Measurements from ENCODE around the gene ALPI. TPM values are rescaled to one million over a fixed set of nuclear protein-coding genes. Genes with fewer than 3 reads are reported as not detected.

Gene ALPI
- total RNA-seq, 1 experiment from 2014 or later = not detected

DNA sequence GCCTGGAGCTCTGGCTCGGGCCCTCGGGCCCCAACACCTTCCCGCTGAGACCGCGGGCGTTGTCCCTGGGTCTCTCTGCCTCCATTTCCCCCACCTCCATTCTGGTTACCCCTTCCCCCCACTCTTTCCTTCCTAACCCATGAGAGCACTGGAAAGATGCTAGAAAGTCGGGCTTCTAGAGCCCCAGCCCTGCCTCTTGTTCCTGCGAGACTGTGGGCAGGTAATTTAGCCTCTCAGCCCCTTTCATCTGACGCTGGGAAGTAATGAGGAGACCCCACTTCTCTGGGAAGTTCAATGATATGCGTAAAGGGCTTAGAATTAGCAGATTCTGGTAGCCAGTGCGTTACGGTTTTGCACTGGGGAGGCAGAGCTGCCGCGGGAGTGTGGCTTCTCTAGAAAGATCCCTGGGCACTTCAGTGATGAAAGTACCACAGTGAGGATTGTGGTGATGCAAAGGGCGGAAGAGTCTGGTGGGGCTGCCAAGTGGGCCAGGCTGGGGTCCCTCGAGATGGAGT lies 47.9 kb downstream of the ALPI start:
- in situ Hi-C loops (cut with HindIII; ENCODE audit: low pct_unique_long_range_greater_than_20kb, low sequenced_read_pairs) = no loop called here
- ChIA-PET CTCF (no interaction called here), POLR2A (no interaction called here)
- Histone ChIP-seq H3K9me3 (ENCODE audit: control insufficient read depth, insufficient read depth, low read depth, low read length) (no peaks in the 10 kb centered on the region), H3K4me1 (ENCODE audit: control insufficient read depth, insufficient read depth, low read length) (no peaks in the 10 kb centered on the region; the same call in 1 of the 2 replicates), H3K27me3 (ENCODE audit: control insufficient read depth, insufficient read depth, low read length) (peaks cover 3% of the 10 kb centered on the region; the same call in 1 of the 2 replicates), H3K4me3 (ENCODE audit: low read depth in 2 of 2, low read length in 2 of 2) (no peak overlapping the region), H3K36me3 (ENCODE audit: control insufficient read depth, insufficient read depth, low read length) (no peaks in the 10 kb centered on the region), H3K27ac (ENCODE audit: low read length) (no peak overlapping the region)
- intact Hi-C loops (cut with micrococcal nuclease; ENCODE audit: unreplicated experiment) = no loop called here
- BruUV-seq (replicated peaks) = no TSS peak
- DNase-seq (ENCODE audit: low read depth, low spot score) (no peak), ATAC-seq (no peak)
- TF ChIP-seq POLR2AphosphoS5 (IDR thresholded peaks at IDR 0.05; ENCODE audit: low read depth, low read length) (no peak), CTCF (IDR thresholded peaks at IDR 0.05) (no peak), TCF7L2 (IDR thresholded peaks at IDR 0.05; ENCODE audit: low read depth, low read length) (no peak), REST (IDR thresholded peaks at IDR 0.05; ENCODE audit: insufficient read depth in 1 of 2, low read depth in 2 of 2, low read length in 1 of 2) (no peak), SIN3A (IDR thresholded peaks at IDR 0.05; ENCODE audit: borderline replicate concordance, insufficient read depth, low read depth, low read length) (no peak)

DNA sequence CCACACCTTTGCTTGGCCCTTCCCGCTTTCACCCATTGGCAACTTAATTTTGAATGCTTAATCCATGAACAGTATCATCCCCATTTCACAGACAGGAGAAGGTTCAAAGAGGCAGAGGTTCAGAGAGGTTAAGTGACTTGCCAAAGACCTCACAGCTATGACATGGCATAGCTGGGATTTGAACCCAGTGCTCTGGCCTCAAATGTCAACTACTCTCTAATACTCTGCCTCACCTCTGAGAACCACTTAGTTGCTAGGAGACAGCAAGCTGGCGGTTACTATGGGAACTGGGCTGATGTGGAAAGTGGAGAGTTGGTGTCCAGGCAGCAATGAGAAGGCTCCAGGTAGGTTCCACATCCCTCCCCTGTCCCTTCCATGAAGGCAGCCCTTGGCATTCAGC lies 48.5 kb downstream of the ALPI start:
- DNase-seq (ENCODE audit: low read depth, low spot score) = no peak

More for the DNA sequence above, 48.5 kb downstream of the ALPI start:
- Histone ChIP-seq H3K27me3 (ENCODE audit: control insufficient read depth, insufficient read depth, low read length) (peaks cover 3% of the 10 kb centered on the region; the same call in 1 of the 2 replicates), H3K4me1 (ENCODE audit: control insufficient read depth, insufficient read depth, low read length) (no peaks in the 10 kb centered on the region; the same call in 1 of the 2 replicates), H3K9me3 (ENCODE audit: control insufficient read depth, insufficient read depth, low read depth, low read length) (no peaks in the 10 kb centered on the region), H3K4me3 (ENCODE audit: low read depth in 2 of 2, low read length in 2 of 2) (no peak overlapping the region), H3K27ac (ENCODE audit: low read length) (no peak overlapping the region), H3K36me3 (ENCODE audit: control insufficient read depth, insufficient read depth, low read length) (no peaks in the 10 kb centered on the region)
- in situ Hi-C loops (cut with HindIII; ENCODE audit: low pct_unique_long_range_greater_than_20kb, low sequenced_read_pairs) = no loop called here
- POLR2A ChIA-PET = no interaction called here
- CTCF ChIA-PET = interaction anchor here (0.7 kb wide), 1 partner anchor 64 kb away, joined by 3 read pairs; no protein-coding TSS in a partner anchor
- intact Hi-C loops (cut with micrococcal nuclease; ENCODE audit: unreplicated experiment) = no loop called here
- ATAC-seq = no peak
- no TSS peak for BruUV-seq (replicated peaks)
- TF ChIP-seq REST (IDR thresholded peaks at IDR 0.05; ENCODE audit: insufficient read depth in 1 of 2, low read depth in 2 of 2, low read length in 1 of 2) = no peak
- TF ChIP-seq POLR2AphosphoS5 (IDR thresholded peaks at IDR 0.05; ENCODE audit: low read depth, low read length) = no peak
- TF ChIP-seq SIN3A (IDR thresholded peaks at IDR 0.05; ENCODE audit: borderline replicate concordance, insufficient read depth, low read depth, low read length) = no peak
- no peak for TF ChIP-seq CTCF (IDR thresholded peaks at IDR 0.05)
- TF ChIP-seq TCF7L2 (IDR thresholded peaks at IDR 0.05; ENCODE audit: low read depth, low read length) = no peak
